Liver (tissue), 3 donors: ENCODE data around the gene GHRL.

Source experiments
- CTCF ChIP-seq: fragments of 150-350 bp; IDR thresholded peaks from 2 replicates; pipeline ENCODE4 v1.5.1; 2017; ENCODE audit warnings: improper control_type of control experiment, low read depth, low read length; ENCODE audit not compliant: missing input control
- GABPA ChIP-seq, 2 donors: IDR thresholded peaks in 1 of 2; conservative IDR thresholded peaks in 1 of 2; 2 replicates each; pipeline ENCODE4 v1.6.1; 2016; ENCODE audit warnings: antibody characterized with exemption in 2 of 2, mild to moderate bottlenecking in 1 of 2, moderate library complexity in 1 of 2
- RAD21 ChIP-seq, 2 donors: IDR thresholded peaks; 2 replicates each; pipeline ENCODE4 v1.6.1; 2016; ENCODE audit warnings: antibody characterized with exemption in 2 of 2, mild to moderate bottlenecking in 2 of 2
- TAF1 ChIP-seq: conservative IDR thresholded peaks from 2 replicates; pipeline ENCODE4 v1.6.1; 2016; ENCODE audit warnings: antibody characterized with exemption, mild to moderate bottlenecking
- TF ChIP-seq, protein P1 (sequence below): IDR thresholded peaks from 2 replicates; pipeline ENCODE4 v1.6.1; 2016; ENCODE audit warnings: antibody characterized with exemption
- donor health status: healthy.
- donor health status: healthy.

DNA sequence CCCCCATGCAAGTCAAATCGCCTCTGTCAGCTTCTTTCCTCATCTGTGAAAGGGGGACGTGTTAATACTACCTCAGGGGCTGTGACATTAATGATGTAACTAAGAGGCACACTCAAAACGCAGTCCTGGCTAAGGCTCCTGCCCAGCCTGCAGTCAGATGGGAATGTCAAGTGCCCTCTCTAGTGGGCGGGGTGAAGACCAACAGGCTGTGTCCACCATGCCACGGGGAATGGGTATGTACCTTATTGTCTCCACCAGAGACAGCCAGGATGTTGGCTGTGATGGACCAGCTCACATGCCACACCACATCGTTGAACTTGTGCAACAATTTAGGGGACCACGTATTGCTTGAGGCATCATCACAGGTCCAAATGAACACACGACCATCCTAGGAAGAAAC lies 11.0 kb upstream of the GHRL start:
- no peak for TF ChIP-seq CTCF
- no peak for TF ChIP-seq TAF1
- TF ChIP-seq, protein P1, sequence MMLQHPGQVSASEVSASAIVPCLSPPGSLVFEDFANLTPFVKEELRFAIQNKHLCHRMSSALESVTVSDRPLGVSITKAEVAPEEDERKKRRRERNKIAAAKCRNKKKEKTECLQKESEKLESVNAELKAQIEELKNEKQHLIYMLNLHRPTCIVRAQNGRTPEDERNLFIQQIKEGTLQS: no peak
- no peak for TF ChIP-seq GABPA (IDR thresholded peaks at IDR 0.05 in 1 of 2, conservative IDR thresholded peaks at IDR 0.05 in 1 of 2)
- TF ChIP-seq RAD21 (IDR thresholded peaks at IDR 0.05): no peak
